ENCODE results near the gene GLT8D2.
A peak's percentile ranks its signal among the peaks of the same experiment; 100 is the strongest.

The GLT8D2 gene

DNA sequence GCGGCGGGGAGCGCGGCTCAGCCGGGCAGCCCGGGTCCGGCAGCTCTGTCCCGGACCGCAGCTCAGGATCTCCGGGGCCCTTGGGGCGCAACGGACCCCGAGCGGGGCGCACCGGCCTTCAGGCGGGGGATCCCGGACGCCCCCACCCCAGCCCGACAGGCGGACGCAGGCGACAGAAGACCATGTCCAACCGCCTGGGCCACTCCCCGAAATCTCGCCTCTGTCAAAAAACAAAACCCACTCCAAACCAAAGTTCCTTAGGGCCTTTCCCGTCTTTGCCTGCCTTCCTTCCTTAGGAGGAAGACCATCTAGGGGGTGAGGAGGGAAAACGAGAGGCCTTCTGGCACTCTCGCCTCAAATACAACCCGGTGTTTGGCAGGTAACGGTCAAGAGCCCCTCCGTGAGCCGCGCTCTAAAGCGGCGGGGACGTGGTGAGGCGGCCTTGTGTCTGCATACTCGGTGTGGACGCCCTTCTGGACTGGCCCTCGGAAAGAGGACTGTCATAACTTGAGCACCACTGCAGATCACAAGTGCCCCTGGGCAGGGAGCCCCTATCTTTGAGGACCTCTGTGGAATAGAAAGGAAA, 14.9 kb upstream of the GLT8D2 start:
- Histone ChIP-seq H3K27ac (ENCODE audit: low read depth, low read length) (no peak overlapping the region), H3K18ac (ENCODE audit: low read length) (no peak overlapping the region), H3K4me2 (ENCODE audit: low read length) (peak overlapping the region; percentile 79), H2BK5ac (ENCODE audit: low read length) (no peak overlapping the region), H3K4ac (ENCODE audit: low read depth, low read length) (no peak overlapping the region), H3K4me3 (ENCODE audit: low read length) (peak overlapping the region; percentile 88), H3K23ac (ENCODE audit: low read length) (no peak overlapping the region), H4K5ac (ENCODE audit: low read length) (no peak overlapping the region), H3K79me1 (ENCODE audit: low read length) (no peaks in the 10 kb centered on the region), H3K27me3 (ENCODE audit: insufficient read depth, low read length, poor library complexity) (no peaks in the 10 kb centered on the region), H3K36me3 (ENCODE audit: control insufficient read depth, insufficient read depth, low read length) (no peaks in the 10 kb centered on the region), H2BK120ac (ENCODE audit: low read depth, low read length) (no peak overlapping the region), H3K56ac (ENCODE audit: low read length) (peak overlapping the region; percentile 93), H3K4me1 (ENCODE audit: control insufficient read depth, low read depth, low read length) (no peaks in the 10 kb centered on the region), H2AK5ac (ENCODE audit: low read length) (no peak overlapping the region), H2BK15ac (replicated peaks; ENCODE audit: low read depth) (no peak overlapping the region), H4K8ac (ENCODE audit: low read depth, low read length) (no peak overlapping the region), H3K9ac (ENCODE audit: low read length) (peak overlapping the region; percentile 81), H3K79me2 (ENCODE audit: control insufficient read depth, insufficient read depth, low read length) (no peaks in the 10 kb centered on the region)
- no CpG with 5 or more reads among the region's 41 CpGs for WGBS (ENCODE audit: extremely low coverage, insufficient coverage, low lambda C conversion rate)
- peak; percentile 8 for DNase-seq

GRCh38 chr12:104064031-104064841, 14.2 kb upstream of the GLT8D2 start, which contains the start of gene HCFC2:
TSS of gene HCFC2 (plus strand) at chr12:104064531. CDS start at chr12:104064561, 30 bp downstream.
- WGBS (ENCODE audit: extremely low coverage, insufficient coverage, low lambda C conversion rate) = no CpG with 5 or more reads among the region's 74 CpGs
- peak within 1 kb of the TSS; percentile 81 for H3K9ac ChIP-seq (ENCODE audit: low read length)
- no peaks in the 10 kb centered on the region for H3K27me3 ChIP-seq (ENCODE audit: insufficient read depth, low read length, poor library complexity)
- no peaks in the 10 kb centered on the region for H3K79me2 ChIP-seq (ENCODE audit: control insufficient read depth, insufficient read depth, low read length)
- no peak within 1 kb of the TSS for H4K5ac ChIP-seq (ENCODE audit: low read length)
- no peaks in the 10 kb centered on the region for H3K36me3 ChIP-seq (ENCODE audit: control insufficient read depth, insufficient read depth, low read length)
- peak; percentile 83 for DNase-seq
- peak within 1 kb of the TSS; percentile 88 for H3K4me2 ChIP-seq (ENCODE audit: low read length)
- H3K18ac ChIP-seq (ENCODE audit: low read length) = peak within 1 kb of the TSS; percentile 4
- no peaks in the 10 kb centered on the region for H3K4me1 ChIP-seq (ENCODE audit: control insufficient read depth, low read depth, low read length)
- H3K4me3 ChIP-seq (ENCODE audit: low read length) = peak within 1 kb of the TSS; percentile 88
- no peak within 1 kb of the TSS for H2BK15ac ChIP-seq (replicated peaks; ENCODE audit: low read depth)
- peak within 1 kb of the TSS; percentile 77 for H4K8ac ChIP-seq (ENCODE audit: low read depth, low read length)
- no peak within 1 kb of the TSS for H2AK5ac ChIP-seq (ENCODE audit: low read length)
- H3K79me1 ChIP-seq (ENCODE audit: low read length) = no peaks in the 10 kb centered on the region
- peak within 1 kb of the TSS; percentile 10 for H3K4ac ChIP-seq (ENCODE audit: low read depth, low read length)
- H3K27ac ChIP-seq (ENCODE audit: low read depth, low read length) = no peak within 1 kb of the TSS
- no peak within 1 kb of the TSS for H2BK120ac ChIP-seq (ENCODE audit: low read depth, low read length)
- no peak within 1 kb of the TSS for H3K23ac ChIP-seq (ENCODE audit: low read length)
- H3K56ac ChIP-seq (ENCODE audit: low read length) = peak within 1 kb of the TSS; percentile 93
- H2BK5ac ChIP-seq (ENCODE audit: low read length) = no peak within 1 kb of the TSS

DNA sequence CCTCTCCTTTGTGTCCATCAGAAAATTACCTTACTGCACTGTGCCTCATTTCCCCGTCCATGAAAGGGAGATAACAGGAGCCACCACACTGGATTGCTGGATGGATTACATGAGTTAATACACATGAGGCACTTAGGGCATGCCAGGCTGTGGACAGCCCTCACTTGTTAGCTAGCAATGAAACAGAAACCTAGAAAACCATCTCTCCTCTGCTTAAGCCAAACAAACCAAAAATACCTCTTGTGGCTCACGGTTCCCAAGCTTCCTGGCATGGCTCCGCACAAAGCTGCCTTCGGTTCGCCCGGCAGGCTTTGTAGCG, 13.7 kb upstream of the GLT8D2 start:
- H3K56ac ChIP-seq (ENCODE audit: low read length) = peak overlapping the region; percentile 90
- no peaks in the 10 kb centered on the region for H3K79me1 ChIP-seq (ENCODE audit: low read length)
- no peak overlapping the region for H3K23ac ChIP-seq (ENCODE audit: low read length)
- no peak overlapping the region for H2BK15ac ChIP-seq (replicated peaks; ENCODE audit: low read depth)
- no peak overlapping the region for H2BK120ac ChIP-seq (ENCODE audit: low read depth, low read length)
- no peak overlapping the region for H4K5ac ChIP-seq (ENCODE audit: low read length)
- H3K4me1 ChIP-seq (ENCODE audit: control insufficient read depth, low read depth, low read length) = no peaks in the 10 kb centered on the region
- WGBS (ENCODE audit: extremely low coverage, insufficient coverage, low lambda C conversion rate) = no CpG with 5 or more reads among the region's 7 CpGs
- H3K4me3 ChIP-seq (ENCODE audit: low read length) = peak overlapping the region; percentile 68
- H4K8ac ChIP-seq (ENCODE audit: low read depth, low read length) = no peak overlapping the region
- H3K9ac ChIP-seq (ENCODE audit: low read length) = peak overlapping the region; percentile 81
- H3K36me3 ChIP-seq (ENCODE audit: control insufficient read depth, insufficient read depth, low read length) = no peaks in the 10 kb centered on the region
- no peak for DNase-seq
- no peak overlapping the region for H2BK5ac ChIP-seq (ENCODE audit: low read length)
- H3K27ac ChIP-seq (ENCODE audit: low read depth, low read length) = no peak overlapping the region
- no peaks in the 10 kb centered on the region for H3K27me3 ChIP-seq (ENCODE audit: insufficient read depth, low read length, poor library complexity)
- no peak overlapping the region for H2AK5ac ChIP-seq (ENCODE audit: low read length)
- peak overlapping the region; percentile 88 for H3K4me2 ChIP-seq (ENCODE audit: low read length)
- peak overlapping the region; percentile 10 for H3K4ac ChIP-seq (ENCODE audit: low read depth, low read length)
- H3K79me2 ChIP-seq (ENCODE audit: control insufficient read depth, insufficient read depth, low read length) = no peaks in the 10 kb centered on the region
- H3K18ac ChIP-seq (ENCODE audit: low read length) = peak overlapping the region; percentile 4

DNA sequence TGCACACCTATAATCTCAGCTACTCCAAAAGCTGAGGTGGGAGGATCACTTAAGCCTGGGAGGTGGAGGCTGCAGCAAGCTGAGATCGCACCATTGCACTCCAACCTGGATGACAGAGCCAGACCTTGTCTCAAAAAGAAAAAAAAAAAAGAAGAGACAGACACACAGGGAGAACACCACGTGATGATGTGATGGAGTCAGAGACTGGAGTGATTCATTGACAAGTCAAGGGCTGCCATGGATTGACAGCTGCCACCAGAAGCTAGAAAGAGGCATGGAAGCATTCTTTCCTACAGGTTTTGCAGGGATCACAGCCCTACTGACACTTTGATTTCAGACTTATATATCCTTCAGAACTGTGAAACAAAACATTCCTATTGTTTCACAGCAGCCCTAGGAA, 10.8 kb upstream of the GLT8D2 start:
- Histone ChIP-seq H3K79me1 (ENCODE audit: low read length) (no peaks in the 10 kb centered on the region), H2BK15ac (replicated peaks; ENCODE audit: low read depth) (no peak overlapping the region), H3K27ac (ENCODE audit: low read depth, low read length) (no peak overlapping the region), H2BK120ac (ENCODE audit: low read depth, low read length) (no peak overlapping the region), H3K4me3 (ENCODE audit: low read length) (no peak overlapping the region), H3K36me3 (ENCODE audit: control insufficient read depth, insufficient read depth, low read length) (no peaks in the 10 kb centered on the region), H2AK5ac (ENCODE audit: low read length) (no peak overlapping the region), H3K4me1 (ENCODE audit: control insufficient read depth, low read depth, low read length) (no peaks in the 10 kb centered on the region), H3K9ac (ENCODE audit: low read length) (no peak overlapping the region), H4K8ac (ENCODE audit: low read depth, low read length) (no peak overlapping the region), H3K4me2 (ENCODE audit: low read length) (no peak overlapping the region), H3K18ac (ENCODE audit: low read length) (no peak overlapping the region), H3K56ac (ENCODE audit: low read length) (no peak overlapping the region), H4K5ac (ENCODE audit: low read length) (no peak overlapping the region), H3K4ac (ENCODE audit: low read depth, low read length) (no peak overlapping the region), H3K79me2 (ENCODE audit: control insufficient read depth, insufficient read depth, low read length) (no peaks in the 10 kb centered on the region), H3K23ac (ENCODE audit: low read length) (no peak overlapping the region), H2BK5ac (ENCODE audit: low read length) (no peak overlapping the region), H3K27me3 (ENCODE audit: insufficient read depth, low read length, poor library complexity) (no peaks in the 10 kb centered on the region)
- no peak for DNase-seq
- no CpG with 5 or more reads among the region's 2 CpGs for WGBS (ENCODE audit: extremely low coverage, insufficient coverage, low lambda C conversion rate)

- no peaks in the 10 kb centered on the region for H3K79me2 ChIP-seq (ENCODE audit: control insufficient read depth, insufficient read depth, low read length)
- no CpG with 5 or more reads among the region's 2 CpGs for WGBS (ENCODE audit: extremely low coverage, insufficient coverage, low lambda C conversion rate)
Measured at GRCh38 chr12:104059963-104060362, 10.0 kb upstream of the GLT8D2 start.

More at GRCh38 chr12:104059963-104060362, 10.0 kb upstream of the GLT8D2 start:
- H3K4me2 ChIP-seq (ENCODE audit: low read length) = no peak overlapping the region
- no peak overlapping the region for H3K27ac ChIP-seq (ENCODE audit: low read depth, low read length)
- no peak overlapping the region for H3K9ac ChIP-seq (ENCODE audit: low read length)
- no peak for DNase-seq
- no peak overlapping the region for H2BK5ac ChIP-seq (ENCODE audit: low read length)
- H4K8ac ChIP-seq (ENCODE audit: low read depth, low read length) = no peak overlapping the region
- H3K4me3 ChIP-seq (ENCODE audit: low read length) = no peak overlapping the region
- H3K27me3 ChIP-seq (ENCODE audit: insufficient read depth, low read length, poor library complexity) = no peaks in the 10 kb centered on the region
- no peak overlapping the region for H2AK5ac ChIP-seq (ENCODE audit: low read length)
- no peaks in the 10 kb centered on the region for H3K79me1 ChIP-seq (ENCODE audit: low read length)
- H3K36me3 ChIP-seq (ENCODE audit: control insufficient read depth, insufficient read depth, low read length) = no peaks in the 10 kb centered on the region
- no peak overlapping the region for H3K18ac ChIP-seq (ENCODE audit: low read length)
- no peak overlapping the region for H3K56ac ChIP-seq (ENCODE audit: low read length)
- no peak overlapping the region for H3K4ac ChIP-seq (ENCODE audit: low read depth, low read length)
- H4K5ac ChIP-seq (ENCODE audit: low read length) = no peak overlapping the region
- no peak overlapping the region for H3K23ac ChIP-seq (ENCODE audit: low read length)
- H2BK15ac ChIP-seq (replicated peaks; ENCODE audit: low read depth) = no peak overlapping the region
- no peak overlapping the region for H2BK120ac ChIP-seq (ENCODE audit: low read depth, low read length)
- no peaks in the 10 kb centered on the region for H3K4me1 ChIP-seq (ENCODE audit: control insufficient read depth, low read depth, low read length)
